CD4-positive, alpha-beta memory T cell (primary cell): ENCODE data around the gene PLCL2. TPM values are rescaled to one million over a fixed set of nuclear protein-coding genes. Genes with fewer than 3 reads are reported as not detected.

Experiments
- CTCF ChIA-PET: fragments of 350-600 bp; sonication (Branson Sonifier 250); formaldehyde crosslinking; loops from one replicate; lab custom pipeline; 2021; ENCODE audit warnings: inconsistent platforms; ENCODE audit not compliant: partially characterized antibody; lab: Charles Lee
- POLR2A ChIA-PET: fragments of 350-600 bp; sonication (Branson Sonifier 250); formaldehyde crosslinking; loops from one replicate; lab custom pipeline; 2021; ENCODE audit not compliant: partially characterized antibody; lab: Charles Lee
- DNase-seq, 5 donors: peaks; one replicate each; pipeline versions ENCODE4 v3.0.0 to v3.0.0-alpha.2; 2020 to 2022; ENCODE audit warnings: mixed read lengths in 1 of 5
- H3K27ac ChIP-seq: one replicate; pipeline ENCODE4 v1.7.0; 2013; ENCODE audit warnings: low read depth, low read length
- H3K27me3 ChIP-seq: 2 replicates; pipeline ENCODE4 v1.7.0; 2013; ENCODE audit warnings: mild to moderate bottlenecking, low read length, moderate library complexity; ENCODE audit not compliant: insufficient read depth
- H3K36me3 ChIP-seq: 2 replicates; pipeline ENCODE4 v1.7.0; 2013; ENCODE audit warnings: mild to moderate bottlenecking, low read length, moderate library complexity; ENCODE audit not compliant: insufficient read depth
- H3K4me1 ChIP-seq: 2 replicates; pipeline ENCODE4 v1.7.0; 2013; ENCODE audit warnings: mild to moderate bottlenecking, low read length, moderate library complexity; ENCODE audit not compliant: insufficient read depth
- H3K4me3 ChIP-seq, 2 donors: one replicate each; pipeline ENCODE4 v1.7.0; 2013; ENCODE audit warnings: low read length in 2 of 2, mild to moderate bottlenecking in 1 of 2
- H3K9me3 ChIP-seq, 2 donors: one replicate each; pipeline ENCODE4 v1.7.0; 2013; ENCODE audit warnings: low read length in 2 of 2, control low read depth in 1 of 2; ENCODE audit not compliant: control insufficient read depth in 1 of 2
- H3K27ac Mint-ChIP-seq, 7 donors: one replicate each; pipeline ENCODE4 v1.8.0; 2020 to 2021; ENCODE audit warnings: mixed read lengths in 7 of 7, mild to moderate bottlenecking in 6 of 7, inconsistent platforms in 3 of 7, moderate library complexity in 3 of 7
- H3K27me3 Mint-ChIP-seq, 2 donors: one replicate each; pipeline ENCODE4 v1.8.0; 2020 to 2021; ENCODE audit warnings: mixed read lengths in 2 of 2
- H3K36me3 Mint-ChIP-seq, 2 donors: one replicate each; pipeline ENCODE4 v1.8.0; 2020 to 2021; ENCODE audit warnings: mixed read lengths in 2 of 2, inconsistent platforms in 1 of 2, mild to moderate bottlenecking in 1 of 2
- H3K4me1 Mint-ChIP-seq, 4 donors: one replicate each; pipeline ENCODE4 v1.8.0; 2020 to 2021; ENCODE audit warnings: mixed read lengths in 4 of 4, mild to moderate bottlenecking in 1 of 4
- H3K4me3 Mint-ChIP-seq, 8 donors: one replicate each; pipeline ENCODE4 v1.8.0; 2020 to 2021; ENCODE audit warnings: mixed read lengths in 8 of 8, mild to moderate bottlenecking in 7 of 8, moderate library complexity in 6 of 8, inconsistent platforms in 3 of 8
- H3K9me3 Mint-ChIP-seq, 8 donors: one replicate each; pipeline ENCODE4 v1.8.0; 2020 to 2021; ENCODE audit warnings: mixed read lengths in 8 of 8, mild to moderate bottlenecking in 5 of 8, inconsistent platforms in 3 of 8, moderate library complexity in 1 of 8
- intact Hi-C: fragments of 100-400 bp; cut with micrococcal nuclease; formaldehyde crosslinking; loops from one replicate; pipeline ENCODE4 v1.15.1; 2023
- polyA plus RNA-seq, 2 donors: library from polyadenylated mRNA; unstranded; fragments of 300-500 nt; fragmentation: Illumina TruSeq; gene quantifications; one replicate each; pipeline ENCODE4 v1.2.3, GENCODE V29; 2021
- total RNA-seq, 2 experiments: library from RNA; stranded (reverse); gene quantifications; one replicate each; pipeline ENCODE4 v1.2.3, GENCODE V29; 2021

The PLCL2 gene
- total and polyA plus RNA-seq, 4 experiments from 2014 or later: 64.5 to 89.4 (median 68.1) TPM

GRCh38 chr3:17047162-17047561 is 162.4 kb downstream of the PLCL2 start:
- peak overlapping the region in 2 of 8 donors; percentile 7 to 30 for H3K4me3 Mint-ChIP-seq
- H3K4me1 Mint-ChIP-seq: peaks cover 22 to 50% (median 28%) of the 10 kb centered on the region in 4 donors
- Histone ChIP-seq H3K4me3 (no peak overlapping the region), H3K27me3 (no peaks in the 10 kb centered on the region), H3K36me3 (peaks cover 6% of the 10 kb centered on the region), H3K27ac (no peak overlapping the region), H3K9me3 (no peaks in the 10 kb centered on the region), H3K4me1 (peaks cover 14% of the 10 kb centered on the region)
- intact Hi-C loops: no loop called here
- peaks cover 2 to 25% (median 9%) of the 10 kb centered on the region in 8 donors for H3K9me3 Mint-ChIP-seq
- no peaks in the 10 kb centered on the region for H3K27me3 Mint-ChIP-seq
- no peak for DNase-seq
- peaks cover 77 to 89% of the 10 kb centered on the region in 2 donors for H3K36me3 Mint-ChIP-seq
- ChIA-PET POLR2A (interaction anchor here (1.4 kb wide), 1 partner anchor 146 kb away, joined by 3 read pairs; no protein-coding TSS in a partner anchor), CTCF (interaction anchor here (1.0 to 2.3 kb wide), 2 partner anchors 14 to 163 kb away, joined by 3 to 6 read pairs; partner anchors contain the start of gene PLCL2)
- H3K27ac Mint-ChIP-seq: peak overlapping the region in 3 of 7 donors; percentile 38 to 52 (median 43)

GRCh38 chr3:17047894-17048293 is 163.1 kb downstream of the PLCL2 start:
- Histone ChIP-seq H3K27me3 (no peaks in the 10 kb centered on the region), H3K4me1 (peaks cover 14% of the 10 kb centered on the region), H3K36me3 (peaks cover 6% of the 10 kb centered on the region), H3K4me3 (no peak overlapping the region), H3K27ac (no peak overlapping the region), H3K9me3 (no peaks in the 10 kb centered on the region)
- Mint-ChIP-seq H3K36me3 (peaks cover 76 to 91% of the 10 kb centered on the region in 2 donors), H3K27ac (peak overlapping the region in 4 of 7 donors; percentile 15 to 74 (median 30)), H3K4me1 (peaks cover 20 to 46% (median 27%) of the 10 kb centered on the region in 4 donors), H3K27me3 (no peaks in the 10 kb centered on the region), H3K9me3 (peaks cover 3 to 32% (median 13%) of the 10 kb centered on the region in 8 donors), H3K4me3 (peak overlapping the region in 1 of 8 donors; percentile 25)
- ChIA-PET CTCF (interaction anchor here (2.3 kb wide), 1 partner anchor 164 kb away, joined by 6 read pairs; the partner anchor contains the start of gene PLCL2), POLR2A (no interaction called here)
- intact Hi-C loops: no loop called here
- DNase-seq: no peak

- POLR2A ChIA-PET: no interaction called here
- Mint-ChIP-seq H3K9me3 (peaks cover 3 to 44% (median 27%) of the 10 kb centered on the region in 8 donors), H3K4me3 (peak overlapping the region in 2 of 8 donors; percentile 11 to 31), H3K27ac (peak overlapping the region in 1 of 7 donors; percentile 27), H3K27me3 (no peaks in the 10 kb centered on the region), H3K4me1 (peaks cover 24 to 52% (median 35%) of the 10 kb centered on the region in 4 donors), H3K36me3 (peaks cover 78 to 96% of the 10 kb centered on the region in 2 donors)
- no peak overlapping the region for H3K4me3 ChIP-seq
- no peaks in the 10 kb centered on the region for H3K9me3 ChIP-seq
- no peak for DNase-seq
- H3K36me3 ChIP-seq: peaks cover 4% of the 10 kb centered on the region
- intact Hi-C loops: no loop called here
- peaks cover 10% of the 10 kb centered on the region for H3K4me1 ChIP-seq
- CTCF ChIA-PET: no interaction called here
- no peak overlapping the region for H3K27ac ChIP-seq
- H3K27me3 ChIP-seq: no peaks in the 10 kb centered on the region
Measured at GRCh38 chr3:17050071-17050470, 165.3 kb downstream of the PLCL2 start.

- no peak for DNase-seq
- peak overlapping the region in 1 of 8 donors; percentile 31 for H3K4me3 Mint-ChIP-seq
- peaks cover 24 to 52% (median 36%) of the 10 kb centered on the region in 4 donors for H3K4me1 Mint-ChIP-seq
- H3K4me3 ChIP-seq: no peak overlapping the region
- no peaks in the 10 kb centered on the region for H3K9me3 ChIP-seq
- H3K4me1 ChIP-seq: peaks cover 12% of the 10 kb centered on the region
- peak overlapping the region in 2 of 7 donors; percentile 5 to 27 for H3K27ac Mint-ChIP-seq
- CTCF ChIA-PET: no interaction called here
- H3K27me3 Mint-ChIP-seq: no peaks in the 10 kb centered on the region
- H3K27ac ChIP-seq: no peak overlapping the region
- H3K27me3 ChIP-seq: no peaks in the 10 kb centered on the region
- intact Hi-C loops: no loop called here
- peaks cover 74 to 92% of the 10 kb centered on the region in 2 donors for H3K36me3 Mint-ChIP-seq
- H3K36me3 ChIP-seq: no peaks in the 10 kb centered on the region
- H3K9me3 Mint-ChIP-seq: peaks cover 3 to 41% (median 27%) of the 10 kb centered on the region in 8 donors
- POLR2A ChIA-PET: no interaction called here
Measured at GRCh38 chr3:17050506-17050905, 165.8 kb downstream of the PLCL2 start.

- peaks cover 13% of the 10 kb centered on the region for H3K4me1 ChIP-seq
- Mint-ChIP-seq H3K36me3 (peaks cover 66 to 80% of the 10 kb centered on the region in 2 donors), H3K9me3 (peaks cover 3 to 37% (median 25%) of the 10 kb centered on the region in 8 donors), H3K27me3 (no peaks in the 10 kb centered on the region), H3K4me3 (no peak overlapping the region), H3K4me1 (peaks cover 22 to 47% (median 34%) of the 10 kb centered on the region in 4 donors), H3K27ac (peak overlapping the region in 1 of 7 donors; percentile 75)
- intact Hi-C loops: no loop called here
- H3K36me3 ChIP-seq: no peaks in the 10 kb centered on the region
- DNase-seq: no peak
- no peak overlapping the region for H3K27ac ChIP-seq
- H3K9me3 ChIP-seq: no peaks in the 10 kb centered on the region
- POLR2A ChIA-PET: no interaction called here
- H3K27me3 ChIP-seq: no peaks in the 10 kb centered on the region
- H3K4me3 ChIP-seq: no peak overlapping the region
- CTCF ChIA-PET: no interaction called here
Measured at GRCh38 chr3:17052363-17052762, 167.6 kb downstream of the PLCL2 start.

GRCh38 chr3:17054301-17054981 is 169.7 kb downstream of the PLCL2 start:
- Histone ChIP-seq H3K9me3 (no peaks in the 10 kb centered on the region), H3K27ac (no peak overlapping the region), H3K36me3 (no peaks in the 10 kb centered on the region), H3K4me3 (no peak overlapping the region), H3K4me1 (peaks cover 13% of the 10 kb centered on the region), H3K27me3 (no peaks in the 10 kb centered on the region)
- intact Hi-C loops: no loop called here
- Mint-ChIP-seq H3K27ac (peak overlapping the region in 6 of 7 donors; percentile 8 to 72 (median 48)), H3K4me3 (peak overlapping the region in 3 of 8 donors; percentile 18 to 40 (median 28)), H3K4me1 (peaks cover 27 to 54% (median 38%) of the 10 kb centered on the region in 4 donors), H3K27me3 (no peaks in the 10 kb centered on the region), H3K36me3 (peaks cover 63 to 76% of the 10 kb centered on the region in 2 donors), H3K9me3 (peaks cover 0 to 32% (median 24%) of the 10 kb centered on the region in 8 donors)
- ChIA-PET CTCF (no interaction called here), POLR2A (no interaction called here)
- DNase-seq: no peak

GRCh38 chr3:17054982-17055343 is 170.2 kb downstream of the PLCL2 start:
- no peaks in the 10 kb centered on the region for H3K9me3 ChIP-seq
- POLR2A ChIA-PET: no interaction called here
- intact Hi-C loops: no loop called here
- H3K36me3 ChIP-seq: peaks cover 5% of the 10 kb centered on the region
- peaks cover 30 to 54% (median 38%) of the 10 kb centered on the region in 4 donors for H3K4me1 Mint-ChIP-seq
- DNase-seq: no peak
- H3K27me3 Mint-ChIP-seq: no peaks in the 10 kb centered on the region
- H3K4me3 ChIP-seq: no peak overlapping the region
- H3K36me3 Mint-ChIP-seq: peaks cover 62 to 76% of the 10 kb centered on the region in 2 donors
- H3K9me3 Mint-ChIP-seq: peaks cover 0 to 32% (median 23%) of the 10 kb centered on the region in 8 donors
- H3K4me1 ChIP-seq: peaks cover 13% of the 10 kb centered on the region
- H3K4me3 Mint-ChIP-seq: peak overlapping the region in 3 of 8 donors; percentile 18 to 40 (median 18)
- CTCF ChIA-PET: no interaction called here
- no peak overlapping the region for H3K27ac ChIP-seq
- no peaks in the 10 kb centered on the region for H3K27me3 ChIP-seq
- H3K27ac Mint-ChIP-seq: peak overlapping the region in 4 of 7 donors; percentile 8 to 54 (median 38)
